Gastroesophageal sphincter (tissue), 3 donors: ENCODE measurements around the gene TM4SF1.

Experiments
- EP300 ChIP-seq: sonication (generic); formaldehyde crosslinking; IDR thresholded peaks from one replicate; pipeline ENCODE4 v1.6.1; 2017; ENCODE audit warnings: antibody characterized with exemption, mild to moderate bottlenecking
- TF ChIP-seq, protein P1 (sequence below), 4 experiments: fragments of 200-600 bp in 2 of 4; fragments of 450-650 bp in 2 of 4; sonication (generic) in 1 of 4; IDR thresholded peaks; one replicate each; pipeline ENCODE4 v1.5.1; 2017 to 2019; ENCODE audit warnings: antibody characterized with exemption in 4 of 4, mild to moderate bottlenecking in 2 of 4, moderate library complexity in 2 of 4

DNA sequence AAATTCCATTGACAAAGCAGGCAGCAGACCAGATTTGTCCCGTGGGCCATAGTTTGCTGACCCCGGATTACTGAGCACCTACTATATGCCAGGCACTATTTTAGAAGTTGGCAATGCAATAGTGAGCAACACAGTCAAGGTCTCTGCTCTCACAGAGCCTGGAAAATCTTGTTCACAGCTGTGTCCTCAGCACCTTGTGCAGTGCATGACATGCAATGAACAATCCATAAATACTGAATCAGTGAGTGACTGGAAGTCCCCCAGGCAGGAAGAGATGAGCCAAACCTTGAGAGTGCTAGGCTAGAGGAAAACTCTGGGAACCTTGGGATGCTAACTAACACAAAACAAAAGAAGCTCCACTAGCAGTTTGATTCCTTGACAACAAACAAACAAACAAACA, 14.4 kb downstream of the TM4SF1 start:
- TF ChIP-seq, protein P1, sequence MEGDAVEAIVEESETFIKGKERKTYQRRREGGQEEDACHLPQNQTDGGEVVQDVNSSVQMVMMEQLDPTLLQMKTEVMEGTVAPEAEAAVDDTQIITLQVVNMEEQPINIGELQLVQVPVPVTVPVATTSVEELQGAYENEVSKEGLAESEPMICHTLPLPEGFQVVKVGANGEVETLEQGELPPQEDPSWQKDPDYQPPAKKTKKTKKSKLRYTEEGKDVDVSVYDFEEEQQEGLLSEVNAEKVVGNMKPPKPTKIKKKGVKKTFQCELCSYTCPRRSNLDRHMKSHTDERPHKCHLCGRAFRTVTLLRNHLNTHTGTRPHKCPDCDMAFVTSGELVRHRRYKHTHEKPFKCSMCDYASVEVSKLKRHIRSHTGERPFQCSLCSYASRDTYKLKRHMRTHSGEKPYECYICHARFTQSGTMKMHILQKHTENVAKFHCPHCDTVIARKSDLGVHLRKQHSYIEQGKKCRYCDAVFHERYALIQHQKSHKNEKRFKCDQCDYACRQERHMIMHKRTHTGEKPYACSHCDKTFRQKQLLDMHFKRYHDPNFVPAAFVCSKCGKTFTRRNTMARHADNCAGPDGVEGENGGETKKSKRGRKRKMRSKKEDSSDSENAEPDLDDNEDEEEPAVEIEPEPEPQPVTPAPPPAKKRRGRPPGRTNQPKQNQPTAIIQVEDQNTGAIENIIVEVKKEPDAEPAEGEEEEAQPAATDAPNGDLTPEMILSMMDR (IDR thresholded peaks at IDR 0.05): no peak
- TF ChIP-seq EP300: no peak
